H9 (cell line): ENCODE results near the gene TRIM38. TPM values are rescaled to one million over a fixed set of nuclear protein-coding genes. Genes with fewer than 3 reads are reported as not detected.

Experiments
- DNase-seq: peaks from one replicate; pipeline ENCODE4 v3.0.0-alpha.2; 2017
- H2AFZ ChIP-seq: one replicate; pipeline ENCODE4 v1.6.1; 2013; ENCODE audit warnings: mild to moderate bottlenecking, low read length, control low read depth, moderate library complexity
- H2AK5ac ChIP-seq: 2 replicates; pipeline ENCODE4 v1.6.1; 2013; ENCODE audit warnings: low read length, control low read depth, mixed read lengths; ENCODE audit not compliant: insufficient read length
- H2BK120ac ChIP-seq: one replicate; pipeline ENCODE4 v1.6.1; 2013; ENCODE audit warnings: low read depth, mild to moderate bottlenecking, low read length, control low read depth, inconsistent platforms; ENCODE audit not compliant: poor library complexity, severe bottlenecking
- H2BK12ac ChIP-seq: 2 replicates; pipeline ENCODE4 v1.6.1; 2013; ENCODE audit warnings: low read length, control low read depth, mixed read lengths, low read depth; ENCODE audit not compliant: insufficient read length
- H2BK15ac ChIP-seq: 2 replicates; pipeline ENCODE4 v1.6.1; 2013; ENCODE audit warnings: low read depth, low read length, control low read depth
- H2BK20ac ChIP-seq: one replicate; pipeline ENCODE4 v1.6.1; 2013; ENCODE audit warnings: low read depth, mild to moderate bottlenecking, low read length, control low read depth, inconsistent platforms; ENCODE audit not compliant: poor library complexity, severe bottlenecking
- H2BK5ac ChIP-seq: 2 replicates; pipeline ENCODE4 v1.6.1; 2013; ENCODE audit warnings: low read length, control low read depth, mixed read lengths; ENCODE audit not compliant: insufficient read length
- H3K14ac ChIP-seq: 2 replicates; pipeline ENCODE4 v1.6.1; 2013; ENCODE audit warnings: low read length, control low read depth; ENCODE audit not compliant: insufficient read depth
- H3K18ac ChIP-seq: 2 replicates; pipeline ENCODE4 v1.6.1; 2013; ENCODE audit warnings: low read depth, mild to moderate bottlenecking, mixed read lengths, low read length, control low read depth; ENCODE audit not compliant: insufficient read length
- H3K23ac ChIP-seq: 2 replicates; pipeline ENCODE4 v1.6.1; 2013; ENCODE audit warnings: low read length, control low read depth, mixed read lengths, low read depth; ENCODE audit not compliant: insufficient read length
- H3K23me2 ChIP-seq: 2 replicates; pipeline ENCODE4 v1.6.1; 2013; ENCODE audit warnings: low read depth, mild to moderate bottlenecking, mixed read lengths, low read length, control low read depth; ENCODE audit not compliant: insufficient read length, poor library complexity, severe bottlenecking
- H3K27ac ChIP-seq: 2 replicates; pipeline ENCODE4 v1.5.1; 2013; ENCODE audit warnings: low read length, control low read depth, mixed read lengths, low read depth; ENCODE audit not compliant: insufficient read length
- H3K27me3 ChIP-seq: 2 replicates; pipeline ENCODE4 v1.6.1; 2013; ENCODE audit warnings: low read length, control low read depth, inconsistent platforms; ENCODE audit not compliant: insufficient read depth
- H3K4ac ChIP-seq: 2 replicates; pipeline ENCODE4 v1.6.1; 2013; ENCODE audit warnings: low read depth, mild to moderate bottlenecking, control low read depth, inconsistent platforms, low read length, moderate library complexity
- H3K4me1 ChIP-seq: 2 replicates; pipeline ENCODE4 v1.6.1; 2013; ENCODE audit warnings: low read length, control low read depth, inconsistent platforms; ENCODE audit not compliant: insufficient read depth
- H3K4me2 ChIP-seq: 2 replicates; pipeline ENCODE4 v1.6.1; 2013; ENCODE audit warnings: low read length, control low read depth, mixed read lengths; ENCODE audit not compliant: insufficient read length, insufficient read depth
- H3K56ac ChIP-seq: 2 replicates; pipeline ENCODE4 v1.6.1; 2013; ENCODE audit warnings: low read depth, mild to moderate bottlenecking, mixed read lengths, low read length, control low read depth; ENCODE audit not compliant: insufficient read length
- H3K79me1 ChIP-seq: 2 replicates; pipeline ENCODE4 v1.6.1; 2013; ENCODE audit warnings: low read depth, mild to moderate bottlenecking, moderate library complexity, low read length, control low read depth, inconsistent platforms; ENCODE audit not compliant: insufficient read depth, poor library complexity, severe bottlenecking
- H3K79me2 ChIP-seq: 2 replicates; pipeline ENCODE4 v1.6.1; 2013; ENCODE audit warnings: low read length, control low read depth, inconsistent platforms; ENCODE audit not compliant: insufficient read depth
- H3K9ac ChIP-seq: 2 replicates; pipeline ENCODE4 v1.6.1; 2013; ENCODE audit warnings: low read length, control low read depth, mixed read lengths; ENCODE audit not compliant: insufficient read length; ENCODE audit errors: extremely low read depth
- H3K9me3 ChIP-seq: one replicate; pipeline ENCODE4 v1.6.1; 2013; ENCODE audit warnings: low read depth, low read length, inconsistent platforms; ENCODE audit not compliant: control insufficient read depth
- H3T11ph ChIP-seq: one replicate; pipeline ENCODE4 v1.6.1; 2013; ENCODE audit warnings: mild to moderate bottlenecking, low read length, control low read depth, inconsistent platforms
- H4K20me1 ChIP-seq: one replicate; pipeline ENCODE4 v1.6.1; 2013; ENCODE audit not compliant: control insufficient read depth, insufficient read length, insufficient read depth
- H4K5ac ChIP-seq: 2 replicates; pipeline ENCODE4 v1.6.1; 2013; ENCODE audit warnings: low read depth, mild to moderate bottlenecking, mixed read lengths, low read length, control low read depth; ENCODE audit not compliant: insufficient read length
- H4K8ac ChIP-seq: replicated peaks from 2 replicates; pipeline ENCODE4 v1.6.1; 2013; ENCODE audit warnings: low read length, control low read depth, mixed read lengths, low read depth; ENCODE audit not compliant: insufficient read length
- H4K91ac ChIP-seq: 2 replicates; pipeline ENCODE4 v1.6.1; 2013; ENCODE audit warnings: low read depth, mild to moderate bottlenecking, moderate library complexity, mixed read lengths, low read length, control low read depth; ENCODE audit not compliant: insufficient read length
- H3K27ac Mint-ChIP-seq, 3 experiments: 2 replicates in 2 of 3; 3 replicates in 1 of 3; pipeline ENCODE4 v1.8.0; 2020 to 2021; ENCODE audit warnings: mixed read lengths in 3 of 3, mild to moderate bottlenecking in 1 of 3, moderate library complexity in 1 of 3
- H3K27me3 Mint-ChIP-seq: 2 replicates; pipeline ENCODE4 v1.8.0; 2021; ENCODE audit warnings: low read depth, mild to moderate bottlenecking, moderate library complexity, mixed read lengths
- H3K36me3 Mint-ChIP-seq, 3 experiments: 2 replicates in 2 of 3; 3 replicates in 1 of 3; pipeline ENCODE4 v1.8.0; 2020 to 2021; ENCODE audit warnings: low read depth in 3 of 3, mixed read lengths in 3 of 3; ENCODE audit not compliant: insufficient read depth in 1 of 3
- H3K4me1 Mint-ChIP-seq, 2 experiments: 2 replicates each; pipeline ENCODE4 v1.8.0; 2020; ENCODE audit warnings: mixed read lengths in 2 of 2
- H3K4me3 Mint-ChIP-seq, 2 experiments: 2 replicates in 1 of 2; 3 replicates in 1 of 2; pipeline ENCODE4 v1.8.0; 2020 to 2021; ENCODE audit warnings: mild to moderate bottlenecking in 2 of 2, mixed read lengths in 2 of 2, moderate library complexity in 1 of 2
- H3K9me3 Mint-ChIP-seq, 2 experiments: 2 replicates in 1 of 2; 3 replicates in 1 of 2; pipeline ENCODE4 v1.8.0; 2020; ENCODE audit warnings: mild to moderate bottlenecking in 2 of 2, mixed read lengths in 2 of 2, moderate library complexity in 1 of 2
- WGBS: extraction: QIAGEN DNeasy Blood & Tissue Kit; methylation state at CpG from one replicate; pipeline ENCODE4 v1.1.7; 2013; ENCODE audit warnings: missing lambda C conversion rate, low lambda C conversion rate, mixed read lengths; ENCODE audit not compliant: insufficient read length; ENCODE audit errors: extremely low coverage; 5-methylcytosine and 5-hydroxymethylcytosine counted together
- total RNA-seq: library from RNA; stranded (reverse); gene quantifications from 2 replicates; pipeline ENCODE4 v1.2.1, GENCODE V29; 2021
- TF ChIP-seq, protein P1 (sequence below): fragments of 200-600 bp; sonication (generic); conservative IDR thresholded peaks from 3 replicates; pipeline ENCODE4 v1.8.0; 2021; ENCODE audit warnings: antibody characterized with exemption, mild to moderate bottlenecking

TRIM38 gene
- total RNA-seq, 1 experiment from 2014 or later, result 0.61 TPM

DNA sequence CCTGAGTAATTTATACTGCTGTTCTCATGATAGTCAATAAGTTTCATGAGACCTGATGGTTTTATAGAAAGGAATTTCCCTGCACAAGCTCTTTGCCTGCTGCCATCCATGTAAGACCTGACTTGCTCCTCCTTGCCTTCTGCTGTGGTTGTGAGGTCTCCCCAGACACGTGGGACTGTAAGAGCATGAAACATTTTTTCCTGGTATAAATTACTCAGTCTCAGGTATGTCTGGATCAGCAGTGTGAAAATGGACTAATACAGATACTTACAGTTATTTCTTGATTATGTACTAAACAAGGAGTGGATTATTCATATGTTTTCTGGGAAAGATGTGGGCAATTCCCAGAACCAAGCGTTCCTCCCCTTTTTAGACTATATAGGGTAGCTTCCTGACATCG, 1.9 kb upstream of the TRIM38 start:
- Mint-ChIP-seq H3K9me3 (peaks cover 29% of the 10 kb centered on the region in 2 experiments), H3K4me1 (peaks cover 35 to 47% of the 10 kb centered on the region in 2 experiments), H3K36me3 (peaks cover 13 to 39% (median 20%) of the 10 kb centered on the region in 3 experiments), H3K27me3 (peaks cover 8% of the 10 kb centered on the region), H3K27ac (no peak overlapping the region; a peak in 1 of 7 replicates), H3K4me3 (no peak overlapping the region)
- Histone ChIP-seq H3K79me1 (no peaks in the 10 kb centered on the region), H3K9me3 (peaks cover 5% of the 10 kb centered on the region), H3K4me1 (peaks cover 10% of the 10 kb centered on the region), H3K4me2 (no peak overlapping the region), H3K27ac (no peak overlapping the region), H3K79me2 (no peaks in the 10 kb centered on the region), H3K56ac (no peak overlapping the region), H4K8ac (no peak overlapping the region), H2AFZ (no peak overlapping the region), H3K14ac (no peak overlapping the region), H3T11ph (no peak overlapping the region), H4K5ac (no peak overlapping the region), H2AK5ac (no peak overlapping the region), H2BK20ac (no peak overlapping the region), H2BK5ac (no peak overlapping the region), H3K18ac (no peak overlapping the region), H3K23ac (no peak overlapping the region), H3K27me3 (no peaks in the 10 kb centered on the region), H4K20me1 (no peaks in the 10 kb centered on the region), H3K4ac (no peak overlapping the region), H4K91ac (no peak overlapping the region), H2BK120ac (no peak overlapping the region), H2BK15ac (no peak overlapping the region), H3K23me2 (no peaks in the 10 kb centered on the region), H2BK12ac (no peak overlapping the region), H3K9ac (no peak overlapping the region)
- no CpG with 5 or more reads among the region's 3 CpGs for WGBS
- DNase-seq, result no peak
- TF ChIP-seq, protein P1, sequence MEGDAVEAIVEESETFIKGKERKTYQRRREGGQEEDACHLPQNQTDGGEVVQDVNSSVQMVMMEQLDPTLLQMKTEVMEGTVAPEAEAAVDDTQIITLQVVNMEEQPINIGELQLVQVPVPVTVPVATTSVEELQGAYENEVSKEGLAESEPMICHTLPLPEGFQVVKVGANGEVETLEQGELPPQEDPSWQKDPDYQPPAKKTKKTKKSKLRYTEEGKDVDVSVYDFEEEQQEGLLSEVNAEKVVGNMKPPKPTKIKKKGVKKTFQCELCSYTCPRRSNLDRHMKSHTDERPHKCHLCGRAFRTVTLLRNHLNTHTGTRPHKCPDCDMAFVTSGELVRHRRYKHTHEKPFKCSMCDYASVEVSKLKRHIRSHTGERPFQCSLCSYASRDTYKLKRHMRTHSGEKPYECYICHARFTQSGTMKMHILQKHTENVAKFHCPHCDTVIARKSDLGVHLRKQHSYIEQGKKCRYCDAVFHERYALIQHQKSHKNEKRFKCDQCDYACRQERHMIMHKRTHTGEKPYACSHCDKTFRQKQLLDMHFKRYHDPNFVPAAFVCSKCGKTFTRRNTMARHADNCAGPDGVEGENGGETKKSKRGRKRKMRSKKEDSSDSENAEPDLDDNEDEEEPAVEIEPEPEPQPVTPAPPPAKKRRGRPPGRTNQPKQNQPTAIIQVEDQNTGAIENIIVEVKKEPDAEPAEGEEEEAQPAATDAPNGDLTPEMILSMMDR, result no peak
